ENCODE results near the gene MYLK. TPM values are rescaled to one million over a fixed set of nuclear protein-coding genes. Genes with fewer than 3 reads are reported as not detected.
A peak's percentile ranks its signal among the peaks of the same experiment; 100 is the strongest.

Gene MYLK
- total RNA-seq, 1 experiment from 2014 or later = 23.0 TPM

DNA sequence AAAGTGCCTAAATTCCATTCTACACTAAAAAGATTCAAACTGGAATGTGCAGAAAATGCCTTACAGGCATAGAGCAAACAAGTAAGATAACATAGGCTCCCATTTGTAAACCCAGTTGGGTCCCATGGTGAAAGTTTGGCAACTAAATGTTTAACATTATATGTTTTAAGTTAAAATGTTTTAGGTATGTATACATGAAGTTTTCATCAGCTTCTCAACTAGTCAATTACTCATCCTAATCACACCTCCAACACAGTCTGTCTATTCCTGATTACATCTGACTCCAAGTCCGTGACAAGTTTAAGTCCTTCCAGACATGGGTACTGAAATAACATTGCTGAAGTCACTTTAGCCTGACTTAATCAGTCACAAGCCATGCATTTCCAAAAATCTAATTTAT lies 25.0 kb downstream of the MYLK start:
- peaks cover 14% of the 10 kb centered on the region for H3K9me3 ChIP-seq
- H3K4me1 ChIP-seq = peaks cover 15% of the 10 kb centered on the region
- no peak overlapping the region for H3K4me3 Mint-ChIP-seq (ENCODE audit: unreplicated experiment)
- no peaks in the 10 kb centered on the region for H3K36me3 Mint-ChIP-seq (ENCODE audit: insufficient read depth, unreplicated experiment)
- peak overlapping the region; percentile 27 for H3K27ac Mint-ChIP-seq (ENCODE audit: unreplicated experiment)
- BruUV-seq (replicated peaks) = no TSS peak
- DNase-seq = no peak
- no peaks in the 10 kb centered on the region for H3K36me3 ChIP-seq (ENCODE audit: control insufficient read depth, insufficient read depth, low read length)
- H3K4me3 ChIP-seq (ENCODE audit: low read depth, low read length) = no peak overlapping the region
- ChIA-PET CTCF (no interaction called here), POLR2A (no interaction called here)
- H3K4me1 Mint-ChIP-seq (ENCODE audit: low read depth, unreplicated experiment) = peaks cover 7% of the 10 kb centered on the region
- TF ChIP-seq, protein P1, sequence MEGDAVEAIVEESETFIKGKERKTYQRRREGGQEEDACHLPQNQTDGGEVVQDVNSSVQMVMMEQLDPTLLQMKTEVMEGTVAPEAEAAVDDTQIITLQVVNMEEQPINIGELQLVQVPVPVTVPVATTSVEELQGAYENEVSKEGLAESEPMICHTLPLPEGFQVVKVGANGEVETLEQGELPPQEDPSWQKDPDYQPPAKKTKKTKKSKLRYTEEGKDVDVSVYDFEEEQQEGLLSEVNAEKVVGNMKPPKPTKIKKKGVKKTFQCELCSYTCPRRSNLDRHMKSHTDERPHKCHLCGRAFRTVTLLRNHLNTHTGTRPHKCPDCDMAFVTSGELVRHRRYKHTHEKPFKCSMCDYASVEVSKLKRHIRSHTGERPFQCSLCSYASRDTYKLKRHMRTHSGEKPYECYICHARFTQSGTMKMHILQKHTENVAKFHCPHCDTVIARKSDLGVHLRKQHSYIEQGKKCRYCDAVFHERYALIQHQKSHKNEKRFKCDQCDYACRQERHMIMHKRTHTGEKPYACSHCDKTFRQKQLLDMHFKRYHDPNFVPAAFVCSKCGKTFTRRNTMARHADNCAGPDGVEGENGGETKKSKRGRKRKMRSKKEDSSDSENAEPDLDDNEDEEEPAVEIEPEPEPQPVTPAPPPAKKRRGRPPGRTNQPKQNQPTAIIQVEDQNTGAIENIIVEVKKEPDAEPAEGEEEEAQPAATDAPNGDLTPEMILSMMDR (IDR thresholded peaks at IDR 0.05; ENCODE audit: insufficient read depth in 1 of 2, low read depth in 1 of 2, low read length in 1 of 2, severe bottlenecking in 1 of 2, unreplicated experiment in 1 of 2) = no peak
- H3K9me3 Mint-ChIP-seq (ENCODE audit: unreplicated experiment) = peaks cover 13% of the 10 kb centered on the region
- H3K27me3 ChIP-seq (replicated peaks; ENCODE audit: control insufficient read depth, insufficient read depth, low read length) = no peaks in the 10 kb centered on the region
- intact Hi-C loops (cut with micrococcal nuclease; ENCODE audit: unreplicated experiment) = no loop called here
- no peaks in the 10 kb centered on the region for H3K27me3 Mint-ChIP-seq (ENCODE audit: insufficient read depth, unreplicated experiment)

GRCh38 chr3:123854905-123855304 lies 29.2 kb downstream of the MYLK start:
- no peaks in the 10 kb centered on the region for H3K27me3 Mint-ChIP-seq (ENCODE audit: insufficient read depth, unreplicated experiment)
- H3K4me1 Mint-ChIP-seq (ENCODE audit: low read depth, unreplicated experiment) = peaks cover 7% of the 10 kb centered on the region
- no peak overlapping the region for H3K27ac Mint-ChIP-seq (ENCODE audit: unreplicated experiment)
- H3K36me3 Mint-ChIP-seq (ENCODE audit: insufficient read depth, unreplicated experiment) = no peaks in the 10 kb centered on the region
- peaks cover 15% of the 10 kb centered on the region for H3K4me1 ChIP-seq
- no TSS peak for BruUV-seq (replicated peaks)
- peaks cover 14% of the 10 kb centered on the region for H3K9me3 Mint-ChIP-seq (ENCODE audit: unreplicated experiment)
- no peaks in the 10 kb centered on the region for H3K27me3 ChIP-seq (replicated peaks; ENCODE audit: control insufficient read depth, insufficient read depth, low read length)
- TF ChIP-seq, protein P1 (IDR thresholded peaks at IDR 0.05; ENCODE audit: insufficient read depth in 1 of 2, low read depth in 1 of 2, low read length in 1 of 2, severe bottlenecking in 1 of 2, unreplicated experiment in 1 of 2) = no peak
- H3K36me3 ChIP-seq (ENCODE audit: control insufficient read depth, insufficient read depth, low read length) = no peaks in the 10 kb centered on the region
- DNase-seq = no peak
- H3K4me3 Mint-ChIP-seq (ENCODE audit: unreplicated experiment) = no peak overlapping the region
- POLR2A ChIA-PET = no interaction called here
- CTCF ChIA-PET = no interaction called here
- H3K9me3 ChIP-seq = peaks cover 11% of the 10 kb centered on the region
- intact Hi-C loops (cut with micrococcal nuclease; ENCODE audit: unreplicated experiment) = no loop called here
- H3K4me3 ChIP-seq (ENCODE audit: low read depth, low read length) = no peak overlapping the region

- Mint-ChIP-seq H3K27ac (ENCODE audit: unreplicated experiment) (no peak overlapping the region), H3K4me3 (ENCODE audit: unreplicated experiment) (no peak overlapping the region), H3K27me3 (ENCODE audit: insufficient read depth, unreplicated experiment) (no peaks in the 10 kb centered on the region), H3K4me1 (ENCODE audit: low read depth, unreplicated experiment) (peaks cover 6% of the 10 kb centered on the region), H3K36me3 (ENCODE audit: insufficient read depth, unreplicated experiment) (no peaks in the 10 kb centered on the region), H3K9me3 (ENCODE audit: unreplicated experiment) (peaks cover 14% of the 10 kb centered on the region)
- no TSS peak for BruUV-seq (replicated peaks)
- TF ChIP-seq, protein P1 (IDR thresholded peaks at IDR 0.05; ENCODE audit: insufficient read depth in 1 of 2, low read depth in 1 of 2, low read length in 1 of 2, severe bottlenecking in 1 of 2, unreplicated experiment in 1 of 2) = no peak
- H3K9me3 ChIP-seq = peaks cover 11% of the 10 kb centered on the region
- no peaks in the 10 kb centered on the region for H3K36me3 ChIP-seq (ENCODE audit: control insufficient read depth, insufficient read depth, low read length)
- no peaks in the 10 kb centered on the region for H3K27me3 ChIP-seq (replicated peaks; ENCODE audit: control insufficient read depth, insufficient read depth, low read length)
- H3K4me1 ChIP-seq = peaks cover 8% of the 10 kb centered on the region
- intact Hi-C loops (cut with micrococcal nuclease; ENCODE audit: unreplicated experiment) = no loop called here
- POLR2A ChIA-PET = no interaction called here
- no peak overlapping the region for H3K4me3 ChIP-seq (ENCODE audit: low read depth, low read length)
- CTCF ChIA-PET = no interaction called here
- no peak for DNase-seq
These were observed 30.3 kb downstream of the MYLK start for GRCh38 chr3:123853686-123854372.

Data from Caco-2 (cell line).